Neural cell (in vitro differentiated cells): ENCODE results near the gene PIP4P1.

Experiments used
- EP300 ChIP-seq: fragments of 450-650 bp; conservative IDR thresholded peaks from 2 replicates; pipeline ENCODE4 v1.6.1; 2014; ENCODE audit warnings: antibody characterized with exemption, mild to moderate bottlenecking, moderate library complexity; ENCODE audit not compliant: poor library complexity, severe bottlenecking
- EZH2 ChIP-seq: fragments of 200-600, 300-800 bp; shearing (Covaris generic), sonication (generic); IDR thresholded peaks from 2 replicates; pipeline ENCODE4 v1.6.1; 2014; ENCODE audit warnings: antibody characterized with exemption, low read length, borderline replicate concordance, mild to moderate bottlenecking; ENCODE audit not compliant: insufficient read depth, poor library complexity, severe bottlenecking
- MXI1 ChIP-seq: fragments of 450-650 bp; conservative IDR thresholded peaks from 2 replicates; pipeline ENCODE4 v1.6.1; 2014; ENCODE audit warnings: antibody characterized with exemption, mild to moderate bottlenecking; ENCODE audit not compliant: poor library complexity, severe bottlenecking
- POLR2AphosphoS5 ChIP-seq: IDR thresholded peaks from 2 replicates; pipeline ENCODE4 v1.6.1; 2012
- TF ChIP-seq, protein P1 (sequence below): fragments of 450-650 bp; IDR thresholded peaks from 2 replicates; pipeline ENCODE4 v1.5.1; 2014; ENCODE audit warnings: antibody characterized with exemption, mild to moderate bottlenecking, moderate library complexity; ENCODE audit not compliant: poor library complexity, severe bottlenecking
- TF ChIP-seq, protein P2 (sequence below): IDR thresholded peaks from 2 replicates; pipeline ENCODE4 v1.6.1; 2012; ENCODE audit warnings: borderline replicate concordance

DNA sequence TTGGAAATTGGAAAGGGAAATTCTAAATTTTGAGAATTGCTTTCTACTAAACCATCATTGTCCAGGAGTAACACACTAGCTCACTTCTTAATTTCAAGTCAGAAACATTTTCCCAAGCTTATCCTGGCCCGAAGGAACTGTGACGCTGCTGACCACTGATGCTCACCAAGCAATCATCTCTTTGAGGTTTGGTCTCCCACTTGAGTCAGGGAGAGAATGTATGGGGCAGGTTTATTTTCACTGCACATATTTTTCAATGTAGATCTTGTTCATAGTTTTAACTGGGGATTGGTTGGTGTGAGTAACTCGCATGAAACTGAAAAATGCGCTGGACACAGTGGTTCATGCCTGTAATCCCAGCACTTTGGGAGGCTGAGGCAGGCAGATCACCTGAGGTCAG, 31.3 kb upstream of the PIP4P1 start:
- TF ChIP-seq, protein P1, sequence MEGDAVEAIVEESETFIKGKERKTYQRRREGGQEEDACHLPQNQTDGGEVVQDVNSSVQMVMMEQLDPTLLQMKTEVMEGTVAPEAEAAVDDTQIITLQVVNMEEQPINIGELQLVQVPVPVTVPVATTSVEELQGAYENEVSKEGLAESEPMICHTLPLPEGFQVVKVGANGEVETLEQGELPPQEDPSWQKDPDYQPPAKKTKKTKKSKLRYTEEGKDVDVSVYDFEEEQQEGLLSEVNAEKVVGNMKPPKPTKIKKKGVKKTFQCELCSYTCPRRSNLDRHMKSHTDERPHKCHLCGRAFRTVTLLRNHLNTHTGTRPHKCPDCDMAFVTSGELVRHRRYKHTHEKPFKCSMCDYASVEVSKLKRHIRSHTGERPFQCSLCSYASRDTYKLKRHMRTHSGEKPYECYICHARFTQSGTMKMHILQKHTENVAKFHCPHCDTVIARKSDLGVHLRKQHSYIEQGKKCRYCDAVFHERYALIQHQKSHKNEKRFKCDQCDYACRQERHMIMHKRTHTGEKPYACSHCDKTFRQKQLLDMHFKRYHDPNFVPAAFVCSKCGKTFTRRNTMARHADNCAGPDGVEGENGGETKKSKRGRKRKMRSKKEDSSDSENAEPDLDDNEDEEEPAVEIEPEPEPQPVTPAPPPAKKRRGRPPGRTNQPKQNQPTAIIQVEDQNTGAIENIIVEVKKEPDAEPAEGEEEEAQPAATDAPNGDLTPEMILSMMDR = no peak
- TF ChIP-seq EZH2 = no peak
- TF ChIP-seq, protein P2, sequence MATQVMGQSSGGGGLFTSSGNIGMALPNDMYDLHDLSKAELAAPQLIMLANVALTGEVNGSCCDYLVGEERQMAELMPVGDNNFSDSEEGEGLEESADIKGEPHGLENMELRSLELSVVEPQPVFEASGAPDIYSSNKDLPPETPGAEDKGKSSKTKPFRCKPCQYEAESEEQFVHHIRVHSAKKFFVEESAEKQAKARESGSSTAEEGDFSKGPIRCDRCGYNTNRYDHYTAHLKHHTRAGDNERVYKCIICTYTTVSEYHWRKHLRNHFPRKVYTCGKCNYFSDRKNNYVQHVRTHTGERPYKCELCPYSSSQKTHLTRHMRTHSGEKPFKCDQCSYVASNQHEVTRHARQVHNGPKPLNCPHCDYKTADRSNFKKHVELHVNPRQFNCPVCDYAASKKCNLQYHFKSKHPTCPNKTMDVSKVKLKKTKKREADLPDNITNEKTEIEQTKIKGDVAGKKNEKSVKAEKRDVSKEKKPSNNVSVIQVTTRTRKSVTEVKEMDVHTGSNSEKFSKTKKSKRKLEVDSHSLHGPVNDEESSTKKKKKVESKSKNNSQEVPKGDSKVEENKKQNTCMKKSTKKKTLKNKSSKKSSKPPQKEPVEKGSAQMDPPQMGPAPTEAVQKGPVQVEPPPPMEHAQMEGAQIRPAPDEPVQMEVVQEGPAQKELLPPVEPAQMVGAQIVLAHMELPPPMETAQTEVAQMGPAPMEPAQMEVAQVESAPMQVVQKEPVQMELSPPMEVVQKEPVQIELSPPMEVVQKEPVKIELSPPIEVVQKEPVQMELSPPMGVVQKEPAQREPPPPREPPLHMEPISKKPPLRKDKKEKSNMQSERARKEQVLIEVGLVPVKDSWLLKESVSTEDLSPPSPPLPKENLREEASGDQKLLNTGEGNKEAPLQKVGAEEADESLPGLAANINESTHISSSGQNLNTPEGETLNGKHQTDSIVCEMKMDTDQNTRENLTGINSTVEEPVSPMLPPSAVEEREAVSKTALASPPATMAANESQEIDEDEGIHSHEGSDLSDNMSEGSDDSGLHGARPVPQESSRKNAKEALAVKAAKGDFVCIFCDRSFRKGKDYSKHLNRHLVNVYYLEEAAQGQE = no peak
- TF ChIP-seq POLR2AphosphoS5 = no peak
- no peak for TF ChIP-seq MXI1
- TF ChIP-seq EP300 = no peak
